Left colon (tissue), 2 donors: ENCODE data around the gene ANGPTL2. TPM values are rescaled to one million over a fixed set of nuclear protein-coding genes. Genes with fewer than 3 reads are reported as not detected.

ENCODE experiments used
- ATAC-seq: fragments of 200-7000 bp; cut with Tn5 transposase; one replicate; pipeline ENCODE4 v1.9.1; 2020; ENCODE audit warnings: mild to moderate bottlenecking, moderate library complexity
- DNase-seq, 2 donors: peaks; one replicate each; pipeline ENCODE4 v3.0.0-alpha.2; 2020
- intact Hi-C, 2 donors: fragments of 100-400 bp; cut with DNase I in 1 of 2; cut with micrococcal nuclease in 1 of 2; formaldehyde crosslinking; loops; one replicate each; pipeline versions ENCODE4 v1.11.2 to v1.14.0; 2022; cut with DNase I, micrococcal nuclease
- total RNA-seq, 2 donors: library from RNA; stranded (reverse); fragmentation: NEBNext Ultra II Directional; extraction: Animal tissue kit (Norgen Biotek cat#: 25700); gene quantifications; one replicate each; pipeline ENCODE4 v1.2.1, GENCODE V29; 2021
- donor health status: DM: no; HTN: no; CAD: no.
- donor health status: DM: yes; HTN: yes; CAD: no.

ANGPTL2 gene
- total RNA-seq, 2 donors from 2014 or later: 6.0 to 12.0 TPM

- intact Hi-C loops: no loop called here
- DNase-seq (peak in 1 of 2 donors; percentile 45), ATAC-seq (no peak)
Observed at GRCh38 chr9:127107929-127108876, 14.2 kb downstream of the ANGPTL2 start.

- DNase-seq (no peak), ATAC-seq (no peak)
- intact Hi-C loops: no loop called here
Observed at GRCh38 chr9:127107171-127107928, 15.1 kb downstream of the ANGPTL2 start.

DNA sequence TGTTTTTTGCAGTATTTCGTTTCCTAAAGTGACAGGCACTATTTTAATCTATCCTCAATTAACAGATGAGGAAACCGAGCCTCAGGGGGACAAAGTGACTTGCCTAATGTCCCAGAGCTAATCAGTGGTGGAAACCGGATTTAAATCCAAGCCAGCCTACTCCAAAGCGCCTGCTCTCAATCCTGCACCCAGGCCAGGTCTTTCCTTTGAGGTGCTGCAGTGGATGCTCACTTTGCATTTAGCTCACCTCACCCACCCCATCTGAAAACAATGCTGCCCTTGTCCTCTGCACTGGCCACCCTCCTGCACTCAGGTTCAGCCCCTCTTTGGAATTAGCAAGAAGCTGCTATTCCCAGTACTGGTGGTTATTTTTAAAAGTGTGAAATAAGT, 16.0 kb downstream of the ANGPTL2 start:
- DNase-seq: no peak
- ATAC-seq: no peak
- intact Hi-C loops: no loop called here

DNA sequence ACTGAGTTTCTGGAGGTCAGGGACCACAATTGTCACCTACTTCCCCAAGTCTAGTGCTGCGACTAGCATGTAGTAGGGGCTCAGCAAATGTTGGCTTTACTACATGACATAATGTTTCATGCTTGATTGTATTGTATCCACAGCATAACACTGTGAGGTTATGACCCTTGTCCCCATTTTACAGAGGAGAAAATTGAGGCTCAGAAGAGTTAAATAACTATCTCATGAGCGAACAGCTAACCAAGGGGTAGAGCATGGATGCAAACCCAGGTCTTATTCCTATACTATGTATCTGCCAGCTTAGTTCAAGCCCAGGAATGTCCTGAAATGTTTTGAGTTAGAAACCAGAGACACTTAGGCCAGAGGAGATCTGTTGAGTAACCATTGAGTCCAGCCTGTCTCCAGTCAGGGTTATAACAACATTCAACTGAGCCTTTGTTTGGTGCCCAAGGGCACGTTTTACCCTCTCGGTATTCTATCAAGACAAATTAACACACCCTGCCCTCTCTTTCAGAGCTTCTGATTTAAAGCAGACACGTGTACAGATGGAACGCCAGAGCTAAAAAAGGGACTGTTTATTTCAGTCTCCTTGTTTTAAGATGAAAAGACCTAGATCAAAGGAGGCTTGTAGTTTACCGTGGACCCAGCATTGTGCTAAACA, 16.5 kb downstream of the ANGPTL2 start:
- ATAC-seq: no peak
- intact Hi-C loops: no loop called here
- no peak for DNase-seq

- DNase-seq (no peak), ATAC-seq (no peak)
- intact Hi-C loops: no loop called here
Observed at GRCh38 chr9:127104581-127105311, 17.7 kb downstream of the ANGPTL2 start.

- ATAC-seq: no peak
- no peak for DNase-seq
- intact Hi-C loops: no loop called here
Observed at GRCh38 chr9:127102788-127103187, 19.6 kb downstream of the ANGPTL2 start.

GRCh38 chr9:127102176-127102575, 20.3 kb downstream of the ANGPTL2 start:
- no peak for ATAC-seq
- intact Hi-C loops: no loop called here

GRCh38 chr9:127099664-127100063, 22.8 kb downstream of the ANGPTL2 start:
- no peak for ATAC-seq
- DNase-seq: no peak
- intact Hi-C loops: no loop called here

More at GRCh38 chr9:127102176-127102575, 20.3 kb downstream of the ANGPTL2 start:
- no peak for DNase-seq

DNA sequence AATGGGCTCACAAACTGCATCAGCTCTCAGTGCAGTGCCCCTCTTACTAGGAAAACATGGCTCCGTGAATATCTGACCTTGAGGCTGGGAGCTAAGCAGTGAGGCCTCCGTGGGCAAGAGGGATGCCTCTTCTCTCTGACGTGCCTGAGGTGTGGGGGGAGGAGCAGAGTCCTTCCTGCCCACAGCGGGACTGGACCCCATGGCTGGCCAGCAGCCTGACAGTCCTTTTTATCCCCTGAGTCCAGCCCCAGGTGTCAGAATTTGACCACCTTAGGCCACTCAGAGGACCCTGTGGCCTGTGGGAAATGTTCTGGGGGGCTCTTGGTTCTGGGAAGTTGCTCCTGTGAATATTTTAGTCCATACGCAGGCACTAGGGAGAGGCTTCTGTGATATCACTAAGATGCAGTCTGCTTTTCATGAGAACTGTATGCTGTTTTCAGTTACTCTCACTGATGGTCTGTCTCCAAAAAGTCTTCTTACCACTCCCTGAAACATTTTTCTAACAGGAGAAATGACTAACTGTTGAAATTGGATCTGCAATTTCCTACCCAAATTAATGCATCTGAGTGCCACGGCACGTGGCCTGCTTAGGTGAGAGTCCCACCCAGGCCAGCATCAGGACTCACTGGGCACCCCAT, 23.4 kb downstream of the ANGPTL2 start:
- intact Hi-C loops: no loop called here
- DNase-seq: no peak

GRCh38 chr9:127097683-127098082, 24.8 kb downstream of the ANGPTL2 start:
- DNase-seq (no peak), ATAC-seq (no peak)
- intact Hi-C loops: no loop called here

More for the DNA sequence above, 23.4 kb downstream of the ANGPTL2 start:
- ATAC-seq: no peak

- DNase-seq: no peak
- ATAC-seq: no peak
- intact Hi-C loops: no loop called here
Observed at GRCh38 chr9:127096208-127096607, 26.2 kb downstream of the ANGPTL2 start.

DNA sequence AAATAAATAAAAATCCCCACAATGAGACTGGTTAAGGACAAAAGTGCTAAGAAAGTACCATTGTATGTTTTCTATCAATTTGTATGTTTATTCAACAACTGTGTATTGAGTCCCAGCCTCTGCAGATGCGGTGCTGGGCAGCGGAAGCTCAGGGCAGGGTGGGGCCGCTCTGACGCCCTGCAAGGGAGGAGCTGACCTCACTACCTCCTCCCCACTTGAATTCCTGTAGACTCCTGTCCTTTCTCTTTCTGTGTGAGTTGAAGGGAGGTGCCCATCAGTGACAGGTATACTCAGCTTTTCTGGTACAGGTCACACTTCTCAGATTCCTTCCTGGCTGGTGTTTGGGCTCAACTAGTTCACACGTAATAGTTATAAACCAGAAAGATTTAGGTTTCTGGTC, 27.0 kb downstream of the ANGPTL2 start:
- intact Hi-C loops: no loop called here
- DNase-seq (peak in 1 of 2 donors; percentile 14), ATAC-seq (peak; percentile 85)

GRCh38 chr9:127093319-127094020, 29.0 kb downstream of the ANGPTL2 start:
- DNase-seq (peak in 1 of 2 donors; percentile 21), ATAC-seq (no peak)
- intact Hi-C loops: no loop called here

DNA sequence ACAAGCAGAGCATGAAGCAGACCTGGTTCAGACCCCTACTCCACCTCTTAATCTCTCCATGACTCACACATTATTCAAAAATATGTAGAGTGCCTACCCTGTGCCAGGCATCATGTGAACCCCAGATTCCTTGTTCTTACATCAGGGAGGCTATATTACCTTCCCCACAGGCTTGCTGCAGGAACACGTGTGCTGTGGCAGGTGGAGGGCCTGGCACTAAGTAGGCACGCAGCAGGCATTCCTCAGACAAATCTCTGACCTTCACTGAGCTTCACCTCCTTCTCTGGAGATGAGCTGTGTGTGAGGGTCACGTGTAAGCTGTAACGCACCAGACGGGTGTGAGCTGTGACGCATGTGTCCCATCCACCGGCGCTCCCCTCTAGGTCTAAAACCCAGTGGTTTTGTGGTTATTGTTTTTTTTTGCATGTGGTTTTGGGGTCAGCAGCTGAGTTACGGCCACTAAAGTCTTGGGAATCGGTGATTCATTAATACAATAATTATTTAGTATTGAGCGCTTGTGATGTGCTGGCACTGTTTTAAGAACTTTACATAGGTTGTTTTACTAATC, 30.3 kb downstream of the ANGPTL2 start:
- intact Hi-C loops: no loop called here
- ATAC-seq (no peak), DNase-seq (no peak)

- intact Hi-C loops: no loop called here
- no peak for DNase-seq
- no peak for ATAC-seq
Observed at GRCh38 chr9:127091526-127091925, 30.9 kb downstream of the ANGPTL2 start.

- ATAC-seq (no peak), DNase-seq (no peak)
- intact Hi-C loops: no loop called here
Observed at GRCh38 chr9:127090341-127090985, 32.0 kb downstream of the ANGPTL2 start.

DNA sequence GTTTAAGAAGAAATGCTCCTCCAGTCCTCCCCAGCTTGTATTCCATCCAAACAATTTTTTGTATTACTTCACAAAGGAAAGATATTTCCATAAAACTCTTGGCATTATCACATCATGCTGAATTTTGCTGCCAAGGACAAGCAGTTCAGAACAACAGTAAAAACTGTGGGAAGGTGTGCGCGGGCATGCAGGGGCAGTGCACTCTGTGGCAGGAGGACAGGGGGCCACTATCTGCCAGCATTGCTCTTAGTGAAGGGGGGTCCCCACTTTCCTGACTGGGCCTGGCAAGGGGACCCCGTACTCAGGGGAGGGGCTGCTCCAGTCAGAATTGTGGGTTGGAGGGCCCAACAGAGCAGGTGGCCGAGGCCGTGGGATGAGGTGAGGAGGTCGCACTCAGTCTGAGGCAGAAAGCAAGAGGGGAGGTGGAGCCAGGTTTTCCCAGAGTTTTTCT, 32.8 kb downstream of the ANGPTL2 start:
- no peak for DNase-seq
- intact Hi-C loops: no loop called here
- no peak for ATAC-seq
